Epithelial cell of esophagus (primary cell): ENCODE results near the gene VTN.

Source experiments
- DNase-seq: peaks from one replicate; pipeline ENCODE4 v3.0.0; 2010; ENCODE audit warnings: low read depth
- H3K4me3 ChIP-seq: 2 replicates; pipeline ENCODE4 v1.5.1; 2011; ENCODE audit warnings: mild to moderate bottlenecking, low read length, control low read depth
- CTCF ChIP-seq: IDR thresholded peaks from 2 replicates; pipeline ENCODE4 v1.5.1; 2011; ENCODE audit warnings: low read depth, mild to moderate bottlenecking, low read length, control low read depth, inconsistent platforms; ENCODE audit not compliant: insufficient read depth; ENCODE audit errors: missing control alignments

VTN gene

GRCh38 chr17:28402844-28403243 lies 32.7 kb upstream of the VTN start:
- TF ChIP-seq CTCF = no peak
- no peak overlapping the region for H3K4me3 ChIP-seq
- no peak for DNase-seq

GRCh38 chr17:28402224-28402630 lies 32.1 kb upstream of the VTN start:
- peak; percentile 52 for DNase-seq
- no peak overlapping the region for H3K4me3 ChIP-seq
- TF ChIP-seq CTCF = no peak

- DNase-seq = no peak
- no peak for TF ChIP-seq CTCF
- no peak overlapping the region for H3K4me3 ChIP-seq
These were observed 29.7 kb upstream of the VTN start for GRCh38 chr17:28399808-28400207.

GRCh38 chr17:28398280-28398981 lies 28.3 kb upstream of the VTN start:
- H3K4me3 ChIP-seq = no peak overlapping the region
- no peak for TF ChIP-seq CTCF
- no peak for DNase-seq

GRCh38 chr17:28397687-28398279 lies 27.7 kb upstream of the VTN start:
- no peak overlapping the region for H3K4me3 ChIP-seq
- DNase-seq = no peak
- TF ChIP-seq CTCF = no peak

- no peak for DNase-seq
- no peak for TF ChIP-seq CTCF
- H3K4me3 ChIP-seq = no peak overlapping the region
These were observed 27.2 kb upstream of the VTN start for GRCh38 chr17:28397275-28397674.
